Lung (tissue), 12 donors: ENCODE measurements around the gene PTBP1. TPM values are rescaled to one million over a fixed set of nuclear protein-coding genes. Genes with fewer than 3 reads are reported as not detected.

ENCODE experiments used
- ATAC-seq: fragments of 200-7000 bp; cut with Tn5 transposase; one replicate; pipeline ENCODE4 v1.9.1; 2020; ENCODE audit warnings: moderate number of reproducible peaks; ENCODE audit not compliant: insufficient read depth, low FRiP score
- DNase-seq, 3 donors: peaks; one replicate each; pipeline ENCODE4 v3.0.0-alpha.2; 2013 to 2017
- H3K27ac ChIP-seq, 2 donors: one replicate each; pipeline ENCODE4 v1.5.1; 2013; ENCODE audit warnings: mild to moderate bottlenecking in 2 of 2, moderate library complexity in 2 of 2, control low read depth in 1 of 2, inconsistent platforms in 1 of 2, low read depth in 1 of 2, low read length in 1 of 2
- H3K27me3 ChIP-seq, 3 donors: one replicate each; pipeline ENCODE4 v1.5.1; 2013; ENCODE audit warnings: low read length in 2 of 3; ENCODE audit not compliant: control insufficient read depth in 3 of 3, insufficient read depth in 3 of 3
- H3K36me3 ChIP-seq, 4 donors: one replicate each; pipeline ENCODE4 v1.5.1; 2013; ENCODE audit warnings: low read length in 4 of 4, mild to moderate bottlenecking in 1 of 4, moderate library complexity in 1 of 4; ENCODE audit not compliant: control insufficient read depth in 4 of 4, insufficient read depth in 4 of 4
- H3K4me1 ChIP-seq, 5 donors: one replicate each; pipeline ENCODE4 v1.5.1; 2013; ENCODE audit warnings: low read length in 5 of 5, mild to moderate bottlenecking in 2 of 5, moderate library complexity in 1 of 5; ENCODE audit not compliant: control insufficient read depth in 5 of 5, insufficient read depth in 5 of 5
- H3K4me3 ChIP-seq: one replicate; pipeline ENCODE4 v1.5.1; 2013; ENCODE audit warnings: mild to moderate bottlenecking, control low read depth, moderate library complexity
- H3K9ac ChIP-seq, 2 donors: one replicate each; pipeline ENCODE4 v1.5.1; 2013; ENCODE audit warnings: low read length in 2 of 2, control low read depth in 1 of 2; ENCODE audit not compliant: insufficient read depth in 1 of 2
- H3K9me3 ChIP-seq, 4 donors: one replicate each; pipeline ENCODE4 v1.5.1; 2013; ENCODE audit warnings: low read length in 3 of 4, mild to moderate bottlenecking in 1 of 4, moderate library complexity in 1 of 4; ENCODE audit not compliant: control insufficient read depth in 4 of 4, insufficient read depth in 3 of 4
- CTCF ChIP-seq: IDR thresholded peaks from 2 replicates; pipeline ENCODE4 v1.5.1; 2012; ENCODE audit warnings: mild to moderate bottlenecking; ENCODE audit errors: control extremely low read depth, extremely low read depth
- WGBS, 2 donors: extraction: QIAGEN DNeasy Blood & Tissue Kit; methylation state at CpG; one replicate each; pipeline ENCODE4 v1.1.7; 2013; 5-methylcytosine and 5-hydroxymethylcytosine counted together
- polyA plus RNA-seq, 2 donors: library from polyadenylated mRNA; stranded (reverse); fragments of 200-250 nt; gene quantifications; one replicate each; pipeline ENCODE4 v1.2.1, GENCODE V29; 2013
- total RNA-seq, 2 donors: library from RNA; depleted of rRNA in 1 of 2; stranded (reverse); fragments of >200 nt in 1 of 2; gene quantifications; one replicate each; pipeline ENCODE4 v1.2.1, GENCODE V29; 2014 to 2021
- donor health status: control.
- donor health status: control.
- donor health status: Bipolar disorder and iron deficiency.
- donor health status: healthy.
- donor health status: DM: yes; HTN: yes; CAD: no.

The PTBP1 gene
- total and polyA plus RNA-seq, 4 donors, result 112 to 321 (median 203) TPM

- Histone ChIP-seq H3K27ac (no peak overlapping the region), H3K4me1 (peaks cover 0 to 2% (median 0%) of the 10 kb centered on the region in 5 donors), H3K36me3 (no peaks in the 10 kb centered on the region), H3K9me3 (no peaks in the 10 kb centered on the region), H3K4me3 (no peak overlapping the region), H3K27me3 (no peaks in the 10 kb centered on the region), H3K9ac (no peak overlapping the region)
- DNase-seq (no peak), ATAC-seq (no peak)
- 68 to 69% methylated on average over 17 to 18 of the region's 18 CpGs for WGBS, 2 donors
- no peak for TF ChIP-seq CTCF
Measured at GRCh38 chr19:772730-773436, 24.4 kb upstream of the PTBP1 start.

GRCh38 chr19:776549-776948, 20.7 kb upstream of the PTBP1 start:
- TF ChIP-seq CTCF, result no peak
- DNase-seq (no peak), ATAC-seq (no peak)
- H3K4me3 ChIP-seq, result no peak overlapping the region
- H3K36me3 ChIP-seq, result no peaks in the 10 kb centered on the region
- H3K27ac ChIP-seq, result no peak overlapping the region
- no peak overlapping the region for H3K9ac ChIP-seq
- WGBS, 2 donors, result 92% methylated on average over 18 of the region's 18 CpGs
- H3K4me1 ChIP-seq, result peaks cover 0 to 2% (median 0%) of the 10 kb centered on the region in 5 donors
- H3K9me3 ChIP-seq, result no peaks in the 10 kb centered on the region
- H3K27me3 ChIP-seq, result no peaks in the 10 kb centered on the region

- no peaks in the 10 kb centered on the region for H3K9me3 ChIP-seq
- ATAC-seq, result no peak
- no peak overlapping the region for H3K4me3 ChIP-seq
- H3K9ac ChIP-seq, result no peak overlapping the region
- DNase-seq, result peak; percentile 48 to 82 (median 71)
- peak overlapping the region in 1 of 2 donors; percentile 84 for H3K27ac ChIP-seq
- no peak for TF ChIP-seq CTCF
- H3K4me1 ChIP-seq, result peaks cover 0 to 17% (median 8%) of the 10 kb centered on the region in 5 donors
- H3K36me3 ChIP-seq, result no peaks in the 10 kb centered on the region
- WGBS, 2 donors, result 54 to 60% methylated on average over 36 of the region's 36 CpGs
- no peaks in the 10 kb centered on the region for H3K27me3 ChIP-seq
Measured at GRCh38 chr19:778910-779653, 18.2 kb upstream of the PTBP1 start.
